Measurements from ENCODE around the gene ALDOA. TPM values are rescaled to one million over a fixed set of nuclear protein-coding genes. Genes with fewer than 3 reads are reported as not detected.
"Not testable (repeated sequence)": the region's sequence is repeated elsewhere in the genome, so short reads cannot be mapped to it uniquely, and the experiment has no call there.

ALDOA gene
- total RNA-seq: 611 and 613 TPM in 2 replicates

GRCh38 chr16:30065102-30065942 lies at the start of gene ALDOA:
TSS of gene ALDOA (plus strand) at chr16:30065760. CDS start at chr16:30066898, 1,138 bp downstream.
- Mint-ChIP-seq H3K9me3 (no peaks in the 10 kb centered on the region), H3K36me3 (ENCODE audit: low read depth) (peaks cover 39% of the 10 kb centered on the region)

DNA sequence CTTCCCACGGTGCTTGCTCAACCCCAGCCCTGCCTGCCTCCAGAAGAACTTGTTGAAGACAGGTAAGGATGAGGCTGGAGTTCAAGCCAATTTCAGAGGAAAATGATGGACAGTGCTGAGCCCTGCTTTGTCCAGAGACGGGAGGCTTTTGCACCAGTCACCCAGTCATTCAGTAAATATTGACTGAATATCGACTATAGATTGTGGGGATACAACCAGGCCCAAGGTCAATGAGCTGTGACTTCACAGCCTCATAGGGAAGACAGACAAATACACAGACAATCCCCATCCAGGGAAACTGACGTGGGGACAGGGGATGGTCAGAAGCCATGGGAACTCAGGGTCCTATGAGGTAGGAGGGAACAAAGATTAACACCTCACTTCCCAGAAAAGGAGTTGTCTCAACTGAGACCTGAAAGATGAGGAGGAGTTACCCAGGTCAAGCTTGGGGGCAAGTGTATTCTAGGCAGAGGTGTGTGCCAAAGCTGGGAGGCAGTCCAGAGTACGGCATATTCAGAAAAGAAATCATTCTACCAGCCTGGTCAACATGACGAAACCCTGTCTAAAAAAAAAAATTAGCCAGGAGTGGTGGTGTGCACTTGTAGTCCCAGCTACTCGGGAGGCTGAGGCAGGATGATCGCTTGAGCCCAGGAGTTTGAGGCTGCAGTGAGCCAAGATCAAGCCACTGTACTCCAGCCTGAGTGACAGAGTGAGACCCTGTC lies 48.8 kb upstream of the ALDOA start:
- ATAC-seq (ENCODE audit: low read depth): no peak
- H3K4me1 Mint-ChIP-seq: peaks cover 15% of the 10 kb centered on the region
- ChIA-PET CTCF (no interaction called here), POLR2A (no interaction called here)
- H3K36me3 Mint-ChIP-seq (ENCODE audit: low read depth): no peaks in the 10 kb centered on the region
- no peak overlapping the region for H3K4me3 Mint-ChIP-seq
- no peak overlapping the region for H3K27ac Mint-ChIP-seq
- no peak for DNase-seq
- peaks cover 9% of the 10 kb centered on the region for H3K27me3 Mint-ChIP-seq
- no peaks in the 10 kb centered on the region for H3K9me3 Mint-ChIP-seq
- no peak for TF ChIP-seq CTCF (IDR thresholded peaks at IDR 0.05)
- intact Hi-C loops (cut with micrococcal nuclease): no loop called here

More at GRCh38 chr16:30065102-30065942, at the start of gene ALDOA:
- Mint-ChIP-seq H3K4me3 (peak within 1 kb of the TSS; percentile 99), H3K4me1 (peaks cover 35% of the 10 kb centered on the region), H3K27me3 (no peaks in the 10 kb centered on the region), H3K27ac (peak within 1 kb of the TSS; percentile 99)
- no peak for TF ChIP-seq CTCF (IDR thresholded peaks at IDR 0.05)
- ChIA-PET CTCF (interaction anchor here (0.5 to 2.9 kb wide), 4 partner anchors 10 to 333 kb away, joined by 3 to 24 read pairs (median 6); partner anchors contain the start of genes TBX6 and TLCD3B), POLR2A (interaction anchor here (0.6 to 4.8 kb wide), 37 partner anchors 10 to 1081 kb away, joined by 3 to 116 read pairs (median 6); partner anchors contain the start of genes CORO1A, DCTPP1, FBRS and HIRIP3)
- ATAC-seq (ENCODE audit: low read depth) (peak; percentile 86), DNase-seq (peak; percentile 91)
- intact Hi-C loops (cut with micrococcal nuclease): loop anchor here (1.0 to 10.0 kb wide), 8 partner anchors 10 to 589 kb away; partner anchors contain the start of genes FBRS, INO80E, MAPK3 and PPP4C

- peaks cover 4% of the 10 kb centered on the region for H3K27me3 Mint-ChIP-seq
- CTCF ChIA-PET: no interaction called here
- no peak overlapping the region for H3K27ac Mint-ChIP-seq
- peaks cover 11% of the 10 kb centered on the region for H3K4me1 Mint-ChIP-seq
- DNase-seq (no peak), ATAC-seq (ENCODE audit: low read depth) (no peak)
- no peak for TF ChIP-seq CTCF (IDR thresholded peaks at IDR 0.05)
- H3K9me3 Mint-ChIP-seq: no peaks in the 10 kb centered on the region
- no peaks in the 10 kb centered on the region for H3K36me3 Mint-ChIP-seq (ENCODE audit: low read depth)
- POLR2A ChIA-PET: no interaction called here
- H3K4me3 Mint-ChIP-seq: no peak overlapping the region
- intact Hi-C loops (cut with micrococcal nuclease): no loop called here
These were observed 48.3 kb upstream of the ALDOA start for GRCh38 chr16:30017277-30017656.

GRCh38 chr16:30017937-30018336 lies 47.6 kb upstream of the ALDOA start:
- H3K27ac Mint-ChIP-seq; H3K4me3 Mint-ChIP-seq; CTCF ChIA-PET; H3K27me3 Mint-ChIP-seq; H3K9me3 Mint-ChIP-seq; H3K36me3 Mint-ChIP-seq (ENCODE audit: low read depth); intact Hi-C loops (cut with micrococcal nuclease); DNase-seq; ATAC-seq (ENCODE audit: low read depth): not testable (repeated sequence)
- POLR2A ChIA-PET: interaction anchor here (0.7 kb wide), 1 partner anchor 43 kb away, joined by 3 read pairs; no protein-coding TSS in a partner anchor
- peaks cover 11% of the 10 kb centered on the region for H3K4me1 Mint-ChIP-seq

DNA sequence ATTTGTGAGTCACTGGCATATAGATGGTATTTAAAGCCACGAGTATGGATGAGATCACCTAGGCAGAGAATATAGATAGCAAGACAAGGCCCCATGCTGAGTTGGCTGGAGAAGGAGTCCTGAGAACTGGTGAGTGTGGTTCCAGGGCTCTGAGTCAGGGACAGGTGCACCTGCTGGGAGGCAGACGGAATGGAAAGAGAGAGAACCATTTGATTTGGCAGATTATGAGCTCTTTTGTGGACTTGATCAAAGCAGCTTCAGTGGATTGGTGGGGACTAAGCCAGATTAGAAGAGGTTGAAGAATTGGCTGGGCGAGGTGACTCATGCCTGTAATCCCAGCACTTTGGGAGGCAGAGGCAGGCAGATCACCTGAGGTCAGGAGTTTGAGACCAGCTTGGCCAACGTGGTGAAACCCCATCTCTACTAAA lies 46.8 kb upstream of the ALDOA start:
- Mint-ChIP-seq H3K4me1 (peaks cover 11% of the 10 kb centered on the region), H3K36me3 (ENCODE audit: low read depth) (no peaks in the 10 kb centered on the region), H3K27me3 (no peaks in the 10 kb centered on the region), H3K27ac (no peak overlapping the region), H3K9me3 (no peaks in the 10 kb centered on the region), H3K4me3 (no peak overlapping the region)
- TF ChIP-seq CTCF (IDR thresholded peaks at IDR 0.05): no peak
- intact Hi-C loops (cut with micrococcal nuclease): no loop called here
- POLR2A ChIA-PET: interaction anchor here (0.9 kb wide), 1 partner anchor 328 kb away, joined by 3 read pairs; no protein-coding TSS in a partner anchor
- CTCF ChIA-PET: interaction anchor here (1.0 kb wide), 1 partner anchor 327 kb away, joined by 3 read pairs; no protein-coding TSS in a partner anchor
- DNase-seq: no peak
- no peak for ATAC-seq (ENCODE audit: low read depth)

Data from activated B cell treated with CpG ODN at 0.5 μM for 24 hours (primary cell).